T follicular helper cell (primary cell): Measurements from ENCODE around the gene CMTM4.
A peak's percentile ranks its signal among the peaks of the same experiment; 100 is the strongest.
"Not testable (repeated sequence)": the region's sequence is repeated elsewhere in the genome, so short reads cannot be mapped to it uniquely, and the experiment has no call there.

ENCODE experiments used
- DNase-seq: peaks from one replicate; pipeline ENCODE4 v3.0.0-alpha.2; 2020; ENCODE audit warnings: low read depth

Gene CMTM4

DNA sequence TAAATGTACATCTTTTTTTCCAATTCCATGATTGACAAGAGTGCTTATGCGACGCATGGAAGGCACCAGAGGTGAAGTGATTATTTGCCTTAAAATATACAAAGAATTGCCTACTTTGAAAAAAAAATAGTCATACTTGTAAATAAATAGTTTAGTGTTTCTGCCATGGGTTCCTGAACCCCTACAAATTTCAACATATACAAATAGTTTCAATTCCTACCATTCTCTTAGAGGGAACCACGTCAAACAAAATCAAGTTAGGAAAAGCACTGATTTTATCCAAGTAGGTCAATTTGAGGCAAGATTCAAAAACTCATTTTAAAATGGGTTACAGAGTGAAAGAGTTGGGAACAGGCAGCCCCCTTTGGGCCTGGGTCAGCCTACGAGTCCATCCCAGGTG, 80.4 kb downstream of the CMTM4 start:
- no peak for DNase-seq

DNA sequence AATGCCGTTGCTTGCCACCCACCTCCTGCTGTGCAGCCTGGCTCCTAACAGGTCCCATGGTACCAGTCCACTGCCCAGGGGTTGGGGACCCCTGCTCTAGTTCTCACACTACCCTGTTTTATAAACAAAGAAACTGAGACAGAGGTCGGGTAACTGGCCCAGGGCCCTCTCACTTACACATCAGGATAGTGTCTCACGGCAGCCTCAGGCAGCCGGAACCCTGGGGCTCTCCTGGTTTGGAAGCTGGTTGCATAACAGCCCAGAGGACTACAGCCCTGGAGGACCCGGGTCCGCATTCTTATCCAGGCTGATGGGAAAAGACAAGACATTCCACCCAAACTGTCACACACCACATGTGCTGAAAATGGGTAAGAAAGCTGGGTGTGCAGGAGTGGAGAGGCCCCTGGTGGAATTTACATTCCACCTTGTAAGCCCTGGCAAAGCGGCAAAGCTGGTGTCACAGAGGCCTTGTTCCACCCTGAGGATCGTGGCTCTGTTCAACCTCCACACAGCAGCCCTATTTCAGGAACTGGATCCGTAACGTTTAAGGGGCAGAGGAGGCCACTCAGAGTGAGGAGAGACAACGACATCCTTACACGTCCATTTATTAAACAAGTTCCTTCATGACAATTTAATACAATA, 82.3 kb downstream of the CMTM4 start:
- no peak for DNase-seq

DNA sequence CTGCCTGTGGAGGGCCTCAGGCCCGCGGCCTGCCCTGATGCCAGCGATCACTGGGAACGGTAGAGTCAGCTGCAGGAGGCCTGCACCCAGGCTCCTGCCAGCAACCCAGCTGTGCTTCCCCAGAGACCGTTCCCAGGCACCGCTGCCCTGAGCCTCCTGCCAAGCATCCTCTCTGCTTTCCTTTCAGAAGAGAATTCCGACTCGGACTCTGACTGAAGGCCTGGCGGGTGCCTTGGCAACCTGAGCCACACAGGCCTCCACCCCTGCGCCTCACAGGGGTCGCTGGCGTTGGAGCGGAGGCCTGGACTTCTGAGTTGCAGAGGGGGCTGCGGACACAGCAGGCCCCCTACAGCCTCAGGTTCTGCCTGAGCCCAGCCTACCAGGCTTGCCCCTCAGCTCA, 84.1 kb downstream of the CMTM4 start:
- no peak for DNase-seq

DNA sequence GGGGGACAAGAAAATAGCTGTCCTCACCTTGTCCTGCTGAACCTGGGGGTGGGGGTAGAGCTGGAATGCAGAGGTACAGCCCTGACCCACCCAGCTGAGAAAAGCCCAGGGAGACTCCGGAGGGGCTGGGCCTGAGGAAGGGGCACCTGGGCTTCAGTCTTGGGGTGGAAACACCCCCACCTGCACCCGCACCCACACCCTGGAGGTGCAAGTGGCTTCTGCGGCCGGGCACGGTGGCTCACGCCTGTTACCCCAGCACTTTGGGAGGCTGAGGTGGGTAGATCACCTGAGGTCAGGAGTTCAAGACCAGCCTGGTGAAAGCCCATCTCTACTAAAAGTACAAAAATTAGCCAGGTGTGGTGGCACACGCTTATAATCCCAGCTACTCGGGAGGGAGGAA, 84.6 kb downstream of the CMTM4 start:
- not testable (repeated sequence) for DNase-seq

DNA sequence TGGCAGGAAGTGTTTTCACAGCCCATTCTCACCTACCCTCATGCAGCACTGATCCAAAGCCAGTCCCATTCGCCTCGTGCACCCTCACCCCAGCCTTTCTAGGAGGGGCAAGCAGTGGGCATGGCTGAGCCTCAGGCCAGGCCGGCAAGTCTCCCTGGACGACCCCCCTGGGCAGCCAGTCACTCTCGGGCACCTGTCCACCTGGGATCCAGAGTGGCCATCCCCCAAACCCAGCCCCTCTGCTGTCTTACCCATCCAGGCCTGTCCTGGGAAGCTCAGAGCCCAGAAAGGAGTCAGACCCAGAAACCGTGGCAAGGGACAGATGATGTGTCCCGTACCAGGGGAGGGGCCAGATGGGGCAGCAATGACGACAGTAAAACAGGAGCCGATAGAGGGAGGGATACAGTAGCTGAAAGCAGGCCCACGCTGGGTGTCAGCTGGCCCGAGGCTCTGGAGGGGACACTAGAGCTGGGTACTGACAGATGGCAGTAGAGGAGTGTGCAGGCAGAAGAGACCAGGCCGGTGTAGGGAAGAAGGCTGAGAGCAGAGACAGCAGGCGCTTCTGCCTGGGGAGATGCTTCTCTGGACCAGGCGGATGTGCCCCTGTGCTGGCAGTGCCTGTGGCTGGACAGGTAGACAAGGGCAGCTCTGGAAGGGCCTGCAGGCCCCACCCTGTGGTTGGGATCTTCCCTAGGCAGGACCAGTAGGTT, 86.3 kb downstream of the CMTM4 start:
- DNase-seq, result no peak

DNA sequence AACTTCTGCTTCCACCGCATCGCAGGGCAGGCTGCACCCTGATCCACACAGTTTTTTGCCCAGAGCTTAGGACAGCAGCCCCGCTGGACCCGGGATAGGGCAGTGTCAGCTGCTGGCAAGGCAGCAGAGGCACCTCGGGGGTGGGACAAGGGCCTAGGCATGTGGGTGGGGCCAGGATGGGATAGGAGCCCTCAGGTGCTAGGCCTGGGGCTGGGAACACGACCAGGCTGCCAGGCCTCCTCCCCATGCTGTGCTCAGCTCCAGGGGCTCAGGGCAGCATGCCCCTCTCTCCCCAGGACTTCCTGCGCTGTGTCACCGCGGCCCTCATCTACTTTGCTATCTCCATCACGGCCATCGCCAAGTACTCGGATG, 87.4 kb downstream of the CMTM4 start:
- DNase-seq, result no peak

DNA sequence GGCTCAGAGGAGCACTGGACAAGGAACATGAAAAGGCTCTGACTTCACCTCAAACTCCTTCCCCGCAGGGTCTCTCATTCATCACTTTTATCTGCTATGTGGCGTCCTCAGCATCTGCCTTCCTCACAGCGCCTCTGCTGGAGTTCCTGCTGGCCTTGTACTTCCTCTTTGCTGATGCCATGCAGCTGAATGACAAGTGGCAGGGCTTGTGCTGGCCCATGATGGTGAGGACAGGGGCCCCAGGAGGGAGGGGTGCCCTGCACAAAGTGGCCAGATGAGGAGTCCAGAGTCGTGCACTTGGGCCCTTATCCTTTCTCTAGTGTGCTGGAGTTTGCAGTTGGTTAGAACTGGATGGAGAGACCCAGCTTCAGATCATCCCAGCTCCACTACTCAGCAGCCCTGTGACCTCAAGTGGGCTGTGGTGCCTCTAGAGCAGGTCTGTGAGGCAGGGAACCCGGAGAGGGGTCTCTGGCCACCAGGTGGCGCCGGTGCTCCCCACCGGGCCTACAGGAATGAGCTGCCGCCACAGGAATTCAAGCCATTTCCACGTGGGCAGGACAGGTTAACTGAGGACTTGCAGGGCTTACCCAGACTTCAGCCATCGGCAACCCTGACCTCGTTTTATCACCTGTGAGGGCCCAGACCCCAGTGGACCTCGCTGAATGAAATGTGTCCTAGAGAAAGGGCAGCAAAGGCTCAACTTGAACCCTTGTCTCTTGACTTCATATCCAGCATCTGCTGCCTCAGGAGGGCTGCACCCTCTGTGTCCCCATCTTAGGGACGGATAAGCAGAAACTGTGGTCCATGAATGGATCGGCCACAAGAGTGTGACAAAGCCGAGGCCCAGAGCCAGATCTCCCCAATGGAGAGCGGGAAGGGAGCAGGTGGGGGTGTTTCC, 88.1 kb downstream of the CMTM4 start:
- peak; percentile 72 for DNase-seq

DNA sequence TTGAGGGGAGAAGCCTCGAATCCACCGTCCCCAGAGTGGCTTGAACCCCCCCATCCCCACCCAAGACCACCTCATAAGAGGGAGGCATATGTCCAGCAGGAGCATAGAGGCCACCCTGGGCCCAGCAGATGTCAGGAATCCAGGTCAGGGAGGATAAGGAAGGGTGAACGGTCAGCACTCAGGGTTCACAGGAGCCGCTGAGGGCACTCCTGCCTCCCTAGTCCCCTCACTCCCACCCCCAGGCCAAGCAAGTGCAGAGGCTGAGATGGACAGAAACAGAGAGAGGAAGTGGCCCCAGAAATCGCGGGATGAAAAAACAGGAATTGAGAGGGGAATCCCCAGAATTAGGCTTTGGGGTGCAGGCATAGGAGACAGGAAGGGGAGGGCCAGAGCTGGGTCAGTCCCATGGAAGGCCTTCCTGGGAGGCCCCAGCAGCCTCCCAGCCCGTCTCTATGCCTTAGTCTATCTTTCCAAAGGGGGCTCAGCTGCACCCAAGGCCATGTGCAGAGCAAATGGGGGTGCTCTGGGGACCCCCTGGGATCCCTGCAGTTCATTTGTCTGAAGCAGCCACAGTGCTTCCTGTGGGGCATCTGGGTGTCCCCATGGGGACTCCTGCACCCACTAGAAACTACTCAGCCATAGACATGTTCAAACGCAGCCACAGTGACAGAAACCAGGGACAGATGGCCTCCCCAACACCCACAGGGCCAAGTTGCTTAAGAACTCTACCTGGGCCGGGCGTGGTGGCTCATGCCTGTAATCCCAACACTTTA, 90.4 kb downstream of the CMTM4 start:
- no peak for DNase-seq

DNA sequence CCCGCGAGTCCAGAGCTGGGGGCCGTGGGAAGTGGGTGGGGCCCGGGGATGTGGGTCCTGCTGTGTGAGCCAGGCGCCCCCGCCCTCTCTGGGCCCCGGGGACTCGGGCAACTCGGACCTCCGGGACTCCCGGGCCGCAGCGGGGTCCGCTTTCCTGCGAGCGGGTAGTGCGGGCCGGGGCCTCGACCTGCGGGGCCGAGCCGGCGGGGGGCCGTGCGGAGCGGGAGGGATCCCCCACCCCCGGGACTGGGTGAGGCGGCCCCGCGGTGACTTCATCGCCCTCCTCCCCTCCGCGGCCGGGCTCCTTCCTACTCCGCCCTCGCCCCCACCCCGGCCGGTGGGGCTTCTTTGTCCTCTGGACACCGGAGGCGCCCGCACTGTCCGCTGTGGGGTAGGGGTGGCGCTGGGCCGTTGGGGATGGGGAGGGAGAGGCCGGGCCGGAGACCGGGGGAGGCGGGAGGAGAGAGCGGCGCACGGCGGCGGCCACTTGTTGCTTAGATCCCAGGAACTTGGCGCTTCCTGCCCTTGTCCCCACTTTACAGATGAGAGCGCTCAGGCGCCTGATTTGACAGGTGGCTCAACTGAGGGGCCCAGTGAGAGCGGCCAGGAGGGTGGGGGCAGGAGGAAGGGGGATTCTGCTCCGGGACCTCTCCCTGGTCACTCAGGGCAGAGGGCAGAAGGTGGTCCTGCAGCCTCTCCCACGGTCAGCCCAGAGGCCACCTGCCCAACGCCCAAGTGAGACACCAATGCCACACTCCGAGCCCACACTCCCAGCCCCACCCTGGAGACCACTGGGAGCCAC, 91.2 kb downstream of the CMTM4 start:
- no peak for DNase-seq

DNA sequence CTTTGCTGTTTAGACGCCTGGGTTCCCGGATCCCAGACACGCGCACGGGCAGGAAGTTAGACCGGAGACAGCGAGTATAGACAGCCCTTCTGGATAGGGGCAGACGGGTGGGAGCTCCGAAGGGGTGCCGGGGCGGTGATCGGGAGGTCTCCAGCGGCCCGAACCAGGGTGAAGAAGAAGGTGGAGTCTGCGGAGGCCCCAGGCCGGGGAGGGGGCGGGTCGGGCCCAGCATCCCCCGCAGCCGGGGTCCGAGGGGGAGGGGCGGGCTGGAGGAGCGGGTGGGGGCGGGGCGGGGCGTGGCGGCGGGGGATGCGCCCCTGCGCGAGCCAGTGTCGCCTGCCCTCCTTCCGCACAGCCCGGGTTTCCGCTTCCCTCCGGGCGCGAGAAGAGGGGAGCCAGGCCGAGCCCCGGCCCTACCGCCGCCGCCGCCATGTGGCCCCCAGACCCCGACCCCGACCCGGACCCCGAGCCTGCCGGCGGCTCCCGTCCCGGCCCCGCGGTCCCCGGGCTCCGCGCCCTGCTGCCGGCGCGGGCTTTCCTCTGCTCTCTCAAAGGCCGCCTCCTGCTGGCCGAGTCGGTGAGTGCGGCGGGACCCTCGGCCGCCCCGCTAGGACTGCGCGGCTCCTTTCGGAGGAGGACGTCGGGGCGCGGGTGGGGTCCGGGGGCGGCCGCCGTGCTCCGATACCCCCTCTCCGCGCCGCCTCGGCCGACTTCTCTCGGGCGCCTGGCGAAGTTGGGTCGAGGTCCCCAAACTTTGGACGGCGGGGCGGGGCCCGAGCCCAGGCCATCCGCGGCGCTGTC, 92.0 kb downstream of the CMTM4 start, which contains the start of gene CMTM3:
Gene CMTM3 (plus strand): TSS at position 329 of the 801 bp plus-strand sequence. CDS start 102 bp downstream, at position 431.
- peak; percentile 62 for DNase-seq

DNA sequence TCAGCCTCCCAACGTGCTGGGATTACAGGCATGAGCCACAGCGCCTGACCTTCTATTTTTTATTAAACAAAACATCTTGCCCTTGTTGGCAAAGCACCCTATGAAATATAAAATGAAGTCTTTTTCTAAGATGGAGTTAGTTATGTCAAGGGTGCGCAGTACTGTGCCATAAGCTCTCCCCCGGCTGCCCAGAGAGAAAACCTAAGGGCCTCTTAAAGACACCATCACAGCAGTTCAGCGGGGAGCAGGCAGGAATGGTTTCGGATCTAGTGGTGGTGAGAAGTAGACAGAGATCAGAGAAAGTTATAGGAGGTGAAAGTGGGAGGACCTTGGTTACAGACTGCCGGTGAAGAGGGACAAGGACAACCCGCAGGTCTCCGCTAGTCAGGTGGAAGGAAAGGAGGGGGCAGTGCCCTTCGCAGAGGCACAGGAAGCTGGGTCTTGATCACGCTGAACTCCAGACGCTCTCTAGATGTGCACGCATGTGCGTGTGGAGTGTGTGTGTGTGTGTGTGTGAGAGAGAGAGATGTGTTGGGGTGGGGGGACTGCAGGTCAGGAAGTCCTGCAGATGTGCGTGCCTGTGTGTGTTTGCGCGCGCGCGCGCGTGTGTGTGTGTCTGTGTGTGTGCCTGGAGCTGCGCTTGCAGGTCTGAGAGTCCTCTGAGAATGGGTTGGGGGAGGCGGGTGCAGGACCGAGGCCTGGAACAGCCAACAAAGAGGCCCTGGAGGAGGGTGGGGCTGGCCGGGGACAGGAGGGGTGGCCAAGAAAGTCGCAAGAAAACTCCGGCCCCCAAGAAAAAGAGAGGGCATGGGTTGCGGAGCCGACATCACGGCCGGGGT, 92.8 kb downstream of the CMTM4 start:
- peak; percentile 55 for DNase-seq

DNA sequence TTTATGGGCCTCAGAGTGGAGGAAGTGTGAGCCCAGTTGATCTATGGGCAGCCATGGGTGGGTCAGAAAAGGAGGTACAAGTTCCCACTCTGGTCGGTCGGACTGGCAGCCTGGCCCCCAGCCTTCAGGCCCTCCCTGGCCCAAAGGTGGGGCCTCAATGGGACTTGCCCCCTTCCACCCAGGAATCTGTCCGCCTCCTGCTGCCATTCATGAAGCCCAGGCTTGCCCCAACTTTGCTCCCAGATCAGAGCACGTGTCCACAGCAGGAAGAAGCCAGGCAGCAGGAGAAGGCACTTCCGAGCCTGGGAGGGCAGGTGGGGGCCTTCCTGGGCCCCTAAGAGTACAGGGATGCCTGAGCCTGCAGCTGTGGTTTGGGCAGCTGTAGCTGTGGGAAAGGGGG, 95.1 kb downstream of the CMTM4 start:
- no peak for DNase-seq

DNA sequence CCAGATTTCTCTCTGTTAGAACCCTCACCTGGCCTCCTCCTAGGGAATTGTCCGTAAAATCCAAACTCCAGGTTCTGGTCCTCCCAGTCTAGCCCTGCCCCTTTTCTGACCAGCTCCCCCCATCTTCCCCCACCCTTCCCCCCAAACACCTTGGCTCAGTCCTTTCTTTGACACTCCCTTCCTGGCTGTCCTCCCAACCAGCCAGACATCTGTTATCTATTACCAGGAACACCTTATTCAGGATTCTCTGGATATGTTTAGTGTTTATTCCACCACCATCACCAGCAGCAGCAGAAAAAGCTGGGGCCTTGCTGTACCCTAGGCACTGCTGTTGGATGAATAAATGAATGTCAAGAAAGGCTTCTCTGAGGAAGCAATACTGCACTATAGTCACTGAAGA, 96.1 kb downstream of the CMTM4 start:
- no peak for DNase-seq

DNA sequence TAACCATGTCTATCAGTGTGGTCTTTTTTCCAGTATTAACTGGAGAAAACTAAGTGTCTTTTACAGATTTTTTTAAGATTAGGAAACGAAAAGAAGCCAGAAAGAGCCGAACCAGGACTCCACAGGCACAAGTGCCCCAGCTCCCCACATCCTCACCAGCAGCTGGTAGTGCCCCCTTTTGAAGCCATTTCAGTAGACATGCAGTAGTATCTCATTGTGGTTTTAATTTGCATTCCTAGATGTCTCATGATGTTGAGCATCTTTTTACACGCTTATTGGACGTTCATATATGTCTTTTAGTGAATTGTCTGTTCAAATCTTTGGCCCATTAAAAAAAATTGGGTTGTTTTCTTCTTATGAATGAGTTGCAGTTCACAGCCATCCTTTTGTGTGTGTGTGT, 96.8 kb downstream of the CMTM4 start:
- DNase-seq, result no peak

DNA sequence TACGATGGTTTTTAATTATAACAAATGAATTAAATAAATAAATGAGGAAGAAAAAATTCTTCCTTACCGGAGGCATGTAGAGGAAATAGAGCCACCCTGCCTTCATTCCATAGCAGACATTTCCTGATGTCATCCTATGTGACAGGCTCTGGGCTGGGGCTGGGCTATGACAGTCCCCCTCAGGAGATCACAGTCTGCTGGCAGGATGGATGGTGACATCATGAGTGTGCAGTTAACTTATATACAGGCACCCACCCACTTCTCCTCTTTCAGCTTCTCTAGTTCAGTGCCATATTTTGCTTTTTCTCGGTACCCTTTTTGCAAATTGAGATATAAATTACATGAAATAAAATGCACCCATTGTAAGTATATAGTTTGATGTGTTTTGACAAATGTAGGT, 98.4 kb downstream of the CMTM4 start:
- no peak for DNase-seq

DNA sequence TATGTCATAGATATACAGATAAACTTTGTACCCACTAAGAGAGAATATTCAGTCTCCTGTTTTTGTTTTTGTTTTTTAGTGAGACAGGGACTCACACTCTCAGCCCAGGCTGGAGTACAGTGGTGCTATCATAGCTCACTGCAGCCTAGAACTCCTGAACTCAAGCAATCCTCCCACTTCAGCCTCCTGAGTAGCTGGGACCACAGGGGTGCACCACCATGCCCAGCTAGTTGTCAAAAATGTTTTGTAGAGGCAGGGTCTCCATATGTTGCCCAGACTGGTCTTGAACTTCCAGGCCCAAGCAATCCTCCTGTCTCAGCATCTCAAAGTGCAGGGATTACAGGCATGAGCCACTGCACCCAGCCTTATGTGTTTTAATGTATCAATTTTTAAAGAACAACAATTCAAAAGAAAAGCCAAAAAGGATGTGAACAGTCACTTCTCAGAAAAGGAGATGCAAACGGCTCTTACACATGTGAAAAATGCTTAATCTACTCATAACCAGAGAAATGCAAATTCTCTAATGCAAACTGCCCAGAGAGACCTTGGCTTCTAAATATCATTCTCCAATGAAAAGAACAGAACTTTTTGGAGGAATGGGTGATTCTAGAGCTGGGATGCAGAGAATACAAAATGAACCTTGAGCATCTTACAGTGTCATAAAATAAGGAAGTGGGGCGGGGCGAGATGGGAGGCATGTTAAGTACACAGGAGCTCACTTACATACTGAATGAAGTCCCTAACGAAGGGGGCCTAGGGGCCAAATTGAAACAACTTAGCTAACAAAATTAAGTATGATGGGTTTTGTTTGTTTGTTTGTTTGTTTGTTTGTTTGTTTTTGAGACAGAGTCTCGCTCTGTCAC, 99.3 kb downstream of the CMTM4 start:
- DNase-seq, result no peak

DNA sequence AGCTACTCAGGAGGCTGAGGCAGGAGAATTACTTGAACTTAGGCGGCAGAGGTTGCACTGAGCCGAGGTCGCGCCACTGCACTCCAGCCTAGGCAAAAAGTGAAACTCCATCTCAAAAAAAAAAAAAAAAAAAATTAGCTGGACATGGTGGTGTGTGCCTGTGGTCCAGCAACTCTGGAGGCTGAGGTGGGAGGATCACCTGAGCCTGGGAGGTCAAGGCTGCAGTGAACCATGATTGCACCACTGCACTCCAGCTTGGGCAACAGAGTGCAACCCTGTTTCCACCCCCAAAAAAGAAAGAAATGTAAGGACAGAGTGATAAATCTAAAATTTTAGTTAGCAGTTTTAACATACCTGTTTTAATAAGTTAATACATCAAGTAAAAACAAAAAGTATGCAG, 100.0 kb downstream of the CMTM4 start:
- DNase-seq, result not testable (repeated sequence)

DNA sequence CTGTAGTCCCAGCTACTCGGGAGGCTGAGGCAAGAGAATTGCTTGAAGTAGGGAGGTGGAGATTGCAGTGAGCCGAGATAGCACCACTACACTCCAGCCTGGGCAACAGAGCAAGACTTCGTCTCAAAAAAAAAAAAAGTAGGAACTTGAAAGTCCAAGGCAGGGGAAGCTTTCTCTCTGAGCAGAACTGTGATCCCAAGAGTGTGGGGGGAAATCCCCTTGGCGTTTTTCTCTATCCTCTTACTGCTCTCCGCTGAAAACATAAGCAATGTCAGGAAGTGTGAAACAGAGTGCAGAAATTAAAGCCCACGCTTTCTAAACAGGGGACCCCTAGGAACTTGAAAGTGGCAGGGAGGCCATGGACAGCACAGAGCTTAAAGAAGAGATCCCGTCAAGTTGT, 101.8 kb downstream of the CMTM4 start:
- DNase-seq, result no peak
